Forelimb muscle (tissue), 1 donor: ENCODE data around the gene PCDHGC4. TPM values are rescaled to one million over a fixed set of nuclear protein-coding genes. Genes with fewer than 3 reads are reported as not detected.

Experiments
- DNase-seq: peaks from one replicate; pipeline ENCODE4 v3.0.0-alpha.2; 2013; ENCODE audit warnings: low read depth
- polyA plus RNA-seq: library from polyadenylated mRNA; unstranded; fragments of 120-200 nt; gene quantifications from one replicate; pipeline ENCODE4 v1.2.1, GENCODE V29; 2013; ENCODE audit not compliant: insufficient read length

The PCDHGC4 gene
- polyA plus RNA-seq = 1.8 TPM

GRCh38 chr5:141484641-141485311 lies at the start of gene PCDHGC4:
Gene PCDHGC4, plus strand, starts transcription at chr5:141485030. Its CDS starts 144 bp downstream, at chr5:141485174.
- DNase-seq = no peak

- DNase-seq = no peak
These were observed 47.6 kb upstream of the PCDHGC4 start for GRCh38 chr5:141437221-141437620.

- DNase-seq = no peak
These were observed 45.3 kb upstream of the PCDHGC4 start for GRCh38 chr5:141439411-141440141.

GRCh38 chr5:141440341-141440740 lies 44.5 kb upstream of the PCDHGC4 start:
- no peak for DNase-seq

- no peak for DNase-seq
These were observed 43.2 kb upstream of the PCDHGC4 start for GRCh38 chr5:141441571-141442170.

- no peak for DNase-seq
These were observed 19.5 kb upstream of the PCDHGC4 start for GRCh38 chr5:141465351-141465750.

GRCh38 chr5:141475625-141476131 lies 9.2 kb upstream of the PCDHGC4 start, which contains the start of gene PCDHGC3:
Gene PCDHGC3, plus strand, starts transcription at chr5:141475966. Its CDS starts 151 bp downstream, at chr5:141476117.
- peak; percentile 83 for DNase-seq

GRCh38 chr5:141476132-141476911 lies 8.5 kb upstream of the PCDHGC4 start:
- peak; percentile 70 for DNase-seq

GRCh38 chr5:141477044-141477575 lies 7.7 kb upstream of the PCDHGC4 start:
- no peak for DNase-seq

GRCh38 chr5:141477815-141478214 lies 7.0 kb upstream of the PCDHGC4 start:
- DNase-seq = no peak

- DNase-seq = no peak
These were observed 6.4 kb upstream of the PCDHGC4 start for GRCh38 chr5:141478321-141478945.

- no peak for DNase-seq
These were observed 5.1 kb upstream of the PCDHGC4 start for GRCh38 chr5:141479776-141480175.

- DNase-seq = no peak
These were observed 928 bp upstream of the PCDHGC4 start for GRCh38 chr5:141483902-141484301.

GRCh38 chr5:141484310-141484640 lies 555 bp upstream of the PCDHGC4 start:
- DNase-seq = no peak

- no peak for DNase-seq
These were observed 658 bp downstream of the PCDHGC4 start for GRCh38 chr5:141485321-141486055.

GRCh38 chr5:141486091-141486490 lies 1.3 kb downstream of the PCDHGC4 start:
- no peak for DNase-seq

GRCh38 chr5:141487131-141487530 lies 2.3 kb downstream of the PCDHGC4 start:
- no peak for DNase-seq

GRCh38 chr5:141488591-141489561 lies 4.0 kb downstream of the PCDHGC4 start, which contains the start of gene PCDHGC5:
Gene PCDHGC5, plus strand, starts transcription at chr5:141489081. Its CDS starts 160 bp downstream, at chr5:141489241.
- no peak for DNase-seq

- DNase-seq = no peak
These were observed 5.0 kb downstream of the PCDHGC4 start for GRCh38 chr5:141489841-141490240.
